BLaER1 treated with 17β-estradiol and CSF1 and Interleukin-3, amounts not matched to agents 10 nM and 100 nM (cell line): ENCODE data around the gene GREM2.

Experiments used
- H3K27ac ChIP-seq, 11 experiments: shearing (Covaris generic); formaldehyde crosslinking; 2 replicates each; pipeline ENCODE4 v1.8.1; 2022
- H3K27me3 ChIP-seq, 11 experiments: shearing (Covaris generic); formaldehyde crosslinking; 2 replicates each; pipeline ENCODE4 v1.8.1; 2022
- H3K36me3 ChIP-seq, 11 experiments: shearing (Covaris generic); formaldehyde crosslinking; 2 replicates each; pipeline ENCODE4 v1.8.1; 2022
- H3K4me1 ChIP-seq, 10 experiments: shearing (Covaris generic); formaldehyde crosslinking; 2 replicates each; pipeline ENCODE4 v1.8.1; 2022
- H3K4me2 ChIP-seq, 11 experiments: shearing (Covaris generic); formaldehyde crosslinking; 2 replicates each; pipeline ENCODE4 v1.8.1; 2022
- H3K4me3 ChIP-seq, 10 experiments: shearing (Covaris generic); formaldehyde crosslinking; 2 replicates each; pipeline ENCODE4 v1.8.1; 2022
- H3K9ac ChIP-seq, 11 experiments: shearing (Covaris generic); formaldehyde crosslinking; 2 replicates each; pipeline ENCODE4 v1.8.1; 2022
- H3K9me3 ChIP-seq, 11 experiments: shearing (Covaris generic); formaldehyde crosslinking; replicated peaks in 1 of 11; 2 replicates each; pipeline ENCODE4 v1.8.1; 2022
- H4K20me1 ChIP-seq, 11 experiments: shearing (Covaris generic); formaldehyde crosslinking; 2 replicates each; pipeline ENCODE4 v1.8.1; 2022
- Cebpa-rat ChIP-seq, 11 experiments: shearing (Covaris generic); IDR thresholded peaks; 2 replicates each; pipeline ENCODE4 v1.8.1; 2022

The GREM2 gene

GRCh38 chr1:240613356-240614142, 1.6 kb upstream of the GREM2 start:
- peak overlapping the region in 3 of 11 experiments; percentile 4 to 23 (median 10); a peak in 2 of 22 replicates for H3K27ac ChIP-seq
- no peaks in the 10 kb centered on the region for H3K36me3 ChIP-seq
- H4K20me1 ChIP-seq, result no peaks in the 10 kb centered on the region
- no peak overlapping the region for H3K9ac ChIP-seq
- TF ChIP-seq Cebpa-rat (IDR thresholded peaks at IDR 0.05), result peak in 2 of 11 experiments; percentile 57 to 63; a peak in 3 of 22 replicates
- H3K4me3 ChIP-seq, result no peak overlapping the region
- H3K9me3 ChIP-seq, result no peaks in the 10 kb centered on the region
- H3K27me3 ChIP-seq, result peaks cover 13 to 37% (median 20%) of the 10 kb centered on the region in 11 experiments
- H3K4me1 ChIP-seq, result peaks cover 21 to 44% (median 37%) of the 10 kb centered on the region in 10 experiments
- peak overlapping the region; percentile 83 to 99 (median 96); a peak in 21 of 22 replicates for H3K4me2 ChIP-seq

GRCh38 chr1:240612811-240613210, 856 bp upstream of the GREM2 start:
- Histone ChIP-seq H3K4me3 (no peak overlapping the region), H3K9me3 (no peaks in the 10 kb centered on the region), H3K4me1 (peaks cover 17 to 50% (median 37%) of the 10 kb centered on the region in 10 experiments), H3K36me3 (no peaks in the 10 kb centered on the region), H3K4me2 (peak overlapping the region; percentile 83 to 99 (median 96); a peak in 21 of 22 replicates), H3K27me3 (peaks cover 13 to 37% (median 20%) of the 10 kb centered on the region in 11 experiments), H3K27ac (peak overlapping the region in 2 of 11 experiments; percentile 4 to 10; a peak in 4 of 22 replicates), H4K20me1 (no peaks in the 10 kb centered on the region), H3K9ac (no peak overlapping the region)
- TF ChIP-seq Cebpa-rat (IDR thresholded peaks at IDR 0.05), result no peak

GRCh38 chr1:240611228-240611618, 732 bp downstream of the GREM2 start:
- peak overlapping the region; percentile 83 to 99 (median 96) for H3K4me2 ChIP-seq

GRCh38 chr1:240610636-240611035, 1.3 kb downstream of the GREM2 start:
- Histone ChIP-seq H3K36me3 (no peaks in the 10 kb centered on the region), H4K20me1 (no peaks in the 10 kb centered on the region), H3K4me1 (peaks cover 25 to 72% (median 49%) of the 10 kb centered on the region in 10 experiments), H3K9ac (no peak overlapping the region), H3K4me2 (peak overlapping the region in 8 of 11 experiments; percentile 25 to 99 (median 94); a peak in 14 of 22 replicates), H3K9me3 (no peaks in the 10 kb centered on the region), H3K4me3 (no peak overlapping the region), H3K27ac (no peak overlapping the region), H3K27me3 (peaks cover 13 to 37% (median 20%) of the 10 kb centered on the region in 11 experiments)
- TF ChIP-seq Cebpa-rat (IDR thresholded peaks at IDR 0.05), result no peak

More at GRCh38 chr1:240611228-240611618, 732 bp downstream of the GREM2 start:
- H3K9me3 ChIP-seq, result no peaks in the 10 kb centered on the region
- H3K9ac ChIP-seq, result peak overlapping the region in 10 of 11 experiments; percentile 56 to 71 (median 67); a peak in 20 of 22 replicates
- no peaks in the 10 kb centered on the region for H3K36me3 ChIP-seq
- no peaks in the 10 kb centered on the region for H4K20me1 ChIP-seq
- H3K4me3 ChIP-seq, result peak overlapping the region; percentile 60 to 74 (median 66)
- H3K27ac ChIP-seq, result no peak overlapping the region
- peaks cover 25 to 66% (median 44%) of the 10 kb centered on the region in 10 experiments for H3K4me1 ChIP-seq
- TF ChIP-seq Cebpa-rat (IDR thresholded peaks at IDR 0.05), result no peak
- H3K27me3 ChIP-seq, result peaks cover 13 to 37% (median 20%) of the 10 kb centered on the region in 11 experiments

GRCh38 chr1:240609527-240610060, 2.4 kb downstream of the GREM2 start:
- Histone ChIP-seq H3K27ac (no peak overlapping the region), H3K9ac (no peak overlapping the region), H3K27me3 (peaks cover 13 to 37% (median 20%) of the 10 kb centered on the region in 11 experiments), H3K4me3 (no peak overlapping the region), H3K4me1 (peaks cover 27 to 79% (median 56%) of the 10 kb centered on the region in 10 experiments), H3K4me2 (no peak overlapping the region), H3K9me3 (no peaks in the 10 kb centered on the region), H4K20me1 (no peaks in the 10 kb centered on the region), H3K36me3 (no peaks in the 10 kb centered on the region)
- no peak for TF ChIP-seq Cebpa-rat (IDR thresholded peaks at IDR 0.05)

- peak overlapping the region in 2 of 11 experiments; percentile 20 to 22; a peak in 1 of 22 replicates for H3K4me2 ChIP-seq
- H3K4me1 ChIP-seq, result peaks cover 28 to 71% (median 48%) of the 10 kb centered on the region in 10 experiments
- no peak overlapping the region for H3K9ac ChIP-seq
- no peaks in the 10 kb centered on the region for H4K20me1 ChIP-seq
- peaks cover 13 to 32% (median 20%) of the 10 kb centered on the region in 11 experiments for H3K27me3 ChIP-seq
- TF ChIP-seq Cebpa-rat (IDR thresholded peaks at IDR 0.05), result no peak
- no peaks in the 10 kb centered on the region for H3K9me3 ChIP-seq
- H3K36me3 ChIP-seq, result no peaks in the 10 kb centered on the region
- H3K27ac ChIP-seq, result no peak overlapping the region
- no peak overlapping the region for H3K4me3 ChIP-seq
Measured at GRCh38 chr1:240608707-240609106, 3.2 kb downstream of the GREM2 start.

GRCh38 chr1:240607006-240607405, 4.9 kb downstream of the GREM2 start:
- H3K9ac ChIP-seq, result no peak overlapping the region
- H4K20me1 ChIP-seq, result no peaks in the 10 kb centered on the region
- H3K4me2 ChIP-seq, result peak overlapping the region in 8 of 11 experiments; percentile 10 to 72 (median 40); a peak in 6 of 22 replicates
- TF ChIP-seq Cebpa-rat (IDR thresholded peaks at IDR 0.05), result no peak
- no peak overlapping the region for H3K4me3 ChIP-seq
- H3K27ac ChIP-seq, result no peak overlapping the region
- peaks cover 12 to 54% (median 31%) of the 10 kb centered on the region in 10 experiments for H3K4me1 ChIP-seq
- H3K9me3 ChIP-seq, result 0 out of 22 replicates have a peak, but pooled peaks cover 0 to 9% (median 0%) of the 10 kb centered on the region in 11 experiments
- no peaks in the 10 kb centered on the region for H3K36me3 ChIP-seq
- peaks cover 13 to 28% (median 20%) of the 10 kb centered on the region in 11 experiments for H3K27me3 ChIP-seq

GRCh38 chr1:240602189-240602588, 9.8 kb downstream of the GREM2 start:
- no peak overlapping the region for H3K9ac ChIP-seq
- no peaks in the 10 kb centered on the region for H3K36me3 ChIP-seq
- H3K27ac ChIP-seq, result no peak overlapping the region
- H3K9me3 ChIP-seq, result 0 out of 22 replicates have a peak, but pooled peaks cover 0 to 9% (median 0%) of the 10 kb centered on the region in 11 experiments
- no peaks in the 10 kb centered on the region for H4K20me1 ChIP-seq
- H3K4me1 ChIP-seq, result peaks cover 3 to 34% (median 18%) of the 10 kb centered on the region in 10 experiments; a peak in 18 of 20 replicates
- TF ChIP-seq Cebpa-rat (IDR thresholded peaks at IDR 0.05), result no peak
- no peaks in the 10 kb centered on the region for H3K27me3 ChIP-seq
- no peak overlapping the region for H3K4me2 ChIP-seq
- H3K4me3 ChIP-seq, result no peak overlapping the region

GRCh38 chr1:240599830-240600229, 12.1 kb downstream of the GREM2 start:
- H3K4me2 ChIP-seq, result no peak overlapping the region
- no peak overlapping the region for H3K27ac ChIP-seq
- peaks cover 0 to 11% (median 5%) of the 10 kb centered on the region in 10 experiments; a peak in 9 of 20 replicates for H3K4me1 ChIP-seq
- no peak overlapping the region for H3K9ac ChIP-seq
- no peaks in the 10 kb centered on the region for H3K36me3 ChIP-seq
- no peaks in the 10 kb centered on the region for H4K20me1 ChIP-seq
- H3K9me3 ChIP-seq, result 0 out of 22 replicates have a peak, but pooled peaks cover 0 to 9% (median 0%) of the 10 kb centered on the region in 11 experiments
- H3K27me3 ChIP-seq, result no peaks in the 10 kb centered on the region
- TF ChIP-seq Cebpa-rat (IDR thresholded peaks at IDR 0.05), result no peak
- no peak overlapping the region for H3K4me3 ChIP-seq
